Peyer's patch (tissue), 4 donors: Measurements from ENCODE around the gene SRPRB.

Experiments
- POLR2A ChIP-seq, 2 donors: fragments of 450-650 bp; IDR thresholded peaks; one replicate each; pipeline ENCODE4 v1.5.1; 2017; ENCODE audit warnings: antibody characterized with exemption in 2 of 2, mild to moderate bottlenecking in 2 of 2, moderate library complexity in 2 of 2
- TF ChIP-seq, protein P1 (sequence below), 6 experiments: fragments of 450-650 bp in 4 of 6; fragments of 200-600 bp in 2 of 6; sonication (generic) in 1 of 6; IDR thresholded peaks; one replicate each; pipeline ENCODE4 v1.5.1; 2017 to 2019; ENCODE audit warnings: antibody characterized with exemption in 6 of 6, mild to moderate bottlenecking in 3 of 6, moderate library complexity in 1 of 6

DNA sequence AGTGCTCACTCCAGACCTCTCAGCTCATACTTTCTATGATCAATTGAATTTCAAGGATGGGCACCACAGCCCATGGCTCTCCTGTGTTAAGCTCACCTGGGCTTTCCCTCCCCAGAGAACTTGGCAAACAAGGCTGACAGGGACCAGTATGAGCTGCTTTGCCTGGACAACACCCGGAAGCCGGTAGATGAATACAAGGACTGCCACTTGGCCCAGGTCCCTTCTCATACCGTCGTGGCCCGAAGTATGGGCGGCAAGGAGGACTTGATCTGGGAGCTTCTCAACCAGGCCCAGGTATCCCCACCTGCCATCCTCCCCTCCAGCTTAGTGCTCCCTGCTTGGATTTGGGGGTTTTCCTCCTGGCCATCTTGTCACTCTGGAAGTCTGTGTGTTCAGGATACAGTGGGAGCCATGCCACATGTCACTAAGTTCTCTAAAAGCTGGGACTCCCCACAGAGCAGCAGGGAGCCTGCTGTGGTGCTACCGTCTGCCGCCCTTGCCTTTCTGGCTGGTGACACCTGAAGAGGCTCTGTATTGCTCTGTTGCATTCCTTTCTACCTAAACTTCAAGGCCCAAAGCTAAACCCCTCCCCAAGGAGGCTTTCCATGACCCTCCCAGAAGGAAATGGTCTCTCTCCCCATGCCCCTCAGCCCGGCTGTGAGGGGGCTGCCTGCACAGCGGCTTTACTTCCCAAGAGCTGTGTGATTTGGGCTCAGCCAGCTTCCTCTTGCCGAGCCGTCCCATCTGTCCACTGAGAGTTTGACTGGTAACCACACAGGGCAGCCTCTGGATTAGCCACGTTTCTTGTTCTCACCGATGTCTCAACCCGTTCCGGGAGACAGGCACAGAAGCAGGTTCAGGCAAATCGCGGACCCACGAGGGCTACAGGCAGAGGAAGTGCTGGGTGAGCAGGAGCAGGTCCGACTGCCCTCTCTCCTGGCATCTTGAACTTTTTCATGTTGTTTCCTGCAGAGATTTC is 48.6 kb upstream of the SRPRB start:
- TF ChIP-seq, protein P1, sequence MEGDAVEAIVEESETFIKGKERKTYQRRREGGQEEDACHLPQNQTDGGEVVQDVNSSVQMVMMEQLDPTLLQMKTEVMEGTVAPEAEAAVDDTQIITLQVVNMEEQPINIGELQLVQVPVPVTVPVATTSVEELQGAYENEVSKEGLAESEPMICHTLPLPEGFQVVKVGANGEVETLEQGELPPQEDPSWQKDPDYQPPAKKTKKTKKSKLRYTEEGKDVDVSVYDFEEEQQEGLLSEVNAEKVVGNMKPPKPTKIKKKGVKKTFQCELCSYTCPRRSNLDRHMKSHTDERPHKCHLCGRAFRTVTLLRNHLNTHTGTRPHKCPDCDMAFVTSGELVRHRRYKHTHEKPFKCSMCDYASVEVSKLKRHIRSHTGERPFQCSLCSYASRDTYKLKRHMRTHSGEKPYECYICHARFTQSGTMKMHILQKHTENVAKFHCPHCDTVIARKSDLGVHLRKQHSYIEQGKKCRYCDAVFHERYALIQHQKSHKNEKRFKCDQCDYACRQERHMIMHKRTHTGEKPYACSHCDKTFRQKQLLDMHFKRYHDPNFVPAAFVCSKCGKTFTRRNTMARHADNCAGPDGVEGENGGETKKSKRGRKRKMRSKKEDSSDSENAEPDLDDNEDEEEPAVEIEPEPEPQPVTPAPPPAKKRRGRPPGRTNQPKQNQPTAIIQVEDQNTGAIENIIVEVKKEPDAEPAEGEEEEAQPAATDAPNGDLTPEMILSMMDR (IDR thresholded peaks at IDR 0.05): no peak
- no peak for TF ChIP-seq POLR2A (IDR thresholded peaks at IDR 0.05)
